Measurements from ENCODE around the gene CHCHD6. TPM values are rescaled to one million over a fixed set of nuclear protein-coding genes. Genes with fewer than 3 reads are reported as not detected.
A peak's percentile ranks its signal among the peaks of the same experiment; 100 is the strongest.

The CHCHD6 gene
- total and polyA plus RNA-seq, 12 donors, result 5.2 to 27.0 (median 10.2) TPM

- DNase-seq, result no peak
- Histone ChIP-seq H3K27ac (no peak overlapping the region), H3K4me1 (no peaks in the 10 kb centered on the region), H3K27me3 (peaks cover 0 to 13% (median 0%) of the 10 kb centered on the region in 7 donors), H3K9me3 (no peaks in the 10 kb centered on the region), H3K4me3 (no peak overlapping the region), H3K36me3 (no peaks in the 10 kb centered on the region)
- no peak for ATAC-seq
- intact Hi-C loops (cut with DNase I), result no loop called here
- WGBS, 2 donors, result 83 to 84% methylated on average over 15 of the region's 15 CpGs
- TF ChIP-seq CTCF (IDR thresholded peaks at IDR 0.05), result no peak
Measured at GRCh38 chr3:126667631-126668449, 36.2 kb upstream of the CHCHD6 start.

GRCh38 chr3:126668450-126669401 lies 35.3 kb upstream of the CHCHD6 start:
- H3K9me3 ChIP-seq, result peaks cover 0 to 7% (median 0%) of the 10 kb centered on the region in 11 donors
- ATAC-seq, result no peak
- intact Hi-C loops (cut with DNase I), result no loop called here
- TF ChIP-seq CTCF (IDR thresholded peaks at IDR 0.05), result no peak
- peaks cover 0 to 6% (median 0%) of the 10 kb centered on the region in 7 donors for H3K27me3 ChIP-seq
- no peaks in the 10 kb centered on the region for H3K36me3 ChIP-seq
- DNase-seq, result no peak
- H3K4me1 ChIP-seq, result no peaks in the 10 kb centered on the region
- H3K27ac ChIP-seq, result no peak overlapping the region
- 86 to 88% methylated on average over 13 of the region's 13 CpGs for WGBS, 2 donors
- H3K4me3 ChIP-seq, result no peak overlapping the region

- ATAC-seq (no peak), DNase-seq (no peak)
- Histone ChIP-seq H3K36me3 (no peaks in the 10 kb centered on the region), H3K4me3 (no peak overlapping the region), H3K4me1 (no peaks in the 10 kb centered on the region), H3K9me3 (peaks cover 0 to 17% (median 3%) of the 10 kb centered on the region in 11 donors), H3K27ac (no peak overlapping the region), H3K27me3 (peaks cover 0 to 5% (median 0%) of the 10 kb centered on the region in 7 donors)
- no peak for TF ChIP-seq CTCF (IDR thresholded peaks at IDR 0.05)
- WGBS, 2 donors, result 46 to 57% methylated on average over 1 of the region's 1 CpG
- intact Hi-C loops (cut with DNase I), result loop anchor here in 2 of 10 donors (10.0 kb wide), 2 partner anchors 313 to 513 kb away; partner anchors contain the start of gene PLXNA1 (in 1 of the 2)
Measured at GRCh38 chr3:126671521-126671920, 32.5 kb upstream of the CHCHD6 start.

- ATAC-seq, result peak in 1 of 8 donors; percentile 34
- Histone ChIP-seq H3K27me3 (peaks cover 0 to 12% (median 0%) of the 10 kb centered on the region in 7 donors), H3K36me3 (no peaks in the 10 kb centered on the region), H3K9me3 (peaks cover 0 to 17% (median 3%) of the 10 kb centered on the region in 11 donors), H3K4me1 (no peaks in the 10 kb centered on the region), H3K4me3 (no peak overlapping the region), H3K27ac (no peak overlapping the region)
- DNase-seq, result no peak
- intact Hi-C loops (cut with DNase I), result loop anchor here in 2 of 10 donors (10.0 kb wide), 2 partner anchors 312 to 512 kb away; partner anchors contain the start of gene PLXNA1 (in 1 of the 2)
- TF ChIP-seq CTCF (IDR thresholded peaks at IDR 0.05), result no peak
- 87 to 88% methylated on average over 7 of the region's 7 CpGs for WGBS, 2 donors
Measured at GRCh38 chr3:126672340-126672739, 31.7 kb upstream of the CHCHD6 start.

Measured in heart right ventricle (tissue), 16 donors.